ENCODE measurements around the gene UTF1. TPM values are rescaled to one million over a fixed set of nuclear protein-coding genes. Genes with fewer than 3 reads are reported as not detected.

Gene UTF1
- polyA plus RNA-seq, 6 donors from 2014 or later: 0.23 to 0.61 (median 0.27) TPM; not detected in 1

DNA sequence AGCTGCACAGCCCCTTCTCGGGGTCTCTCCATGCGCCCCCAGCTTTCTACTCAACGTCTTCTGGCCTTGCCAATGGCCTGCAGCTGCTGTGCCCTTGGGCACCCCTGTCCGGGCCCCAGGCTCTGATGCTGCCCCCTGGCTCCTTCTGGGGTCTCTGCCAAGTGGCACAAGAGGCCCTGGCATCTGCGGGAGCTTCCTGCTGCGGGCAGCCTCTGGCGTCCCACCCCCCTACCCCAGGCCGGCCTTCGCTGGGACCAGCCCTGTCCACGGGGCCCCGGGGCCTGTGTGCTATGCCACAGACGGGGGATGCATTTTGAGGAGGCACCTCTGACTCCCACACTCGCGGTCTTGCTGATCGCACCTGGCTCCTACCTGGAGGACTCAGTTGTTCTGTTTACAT lies 10.0 kb downstream of the UTF1 start:
- ATAC-seq (ENCODE audit: low read depth in 2 of 2) (no peak), DNase-seq (no peak)
- no peaks in the 10 kb centered on the region for H3K9me3 Mint-ChIP-seq
- no peaks in the 10 kb centered on the region for H3K36me3 Mint-ChIP-seq
- H3K4me3 Mint-ChIP-seq: peak overlapping the region in 1 of 8 donors; percentile 29
- H3K27me3 Mint-ChIP-seq: peaks cover 0 to 31% (median 20%) of the 10 kb centered on the region in 3 donors
- no peak overlapping the region for H3K27ac Mint-ChIP-seq
- peaks cover 21 to 67% (median 40%) of the 10 kb centered on the region in 3 donors for H3K4me1 Mint-ChIP-seq

DNA sequence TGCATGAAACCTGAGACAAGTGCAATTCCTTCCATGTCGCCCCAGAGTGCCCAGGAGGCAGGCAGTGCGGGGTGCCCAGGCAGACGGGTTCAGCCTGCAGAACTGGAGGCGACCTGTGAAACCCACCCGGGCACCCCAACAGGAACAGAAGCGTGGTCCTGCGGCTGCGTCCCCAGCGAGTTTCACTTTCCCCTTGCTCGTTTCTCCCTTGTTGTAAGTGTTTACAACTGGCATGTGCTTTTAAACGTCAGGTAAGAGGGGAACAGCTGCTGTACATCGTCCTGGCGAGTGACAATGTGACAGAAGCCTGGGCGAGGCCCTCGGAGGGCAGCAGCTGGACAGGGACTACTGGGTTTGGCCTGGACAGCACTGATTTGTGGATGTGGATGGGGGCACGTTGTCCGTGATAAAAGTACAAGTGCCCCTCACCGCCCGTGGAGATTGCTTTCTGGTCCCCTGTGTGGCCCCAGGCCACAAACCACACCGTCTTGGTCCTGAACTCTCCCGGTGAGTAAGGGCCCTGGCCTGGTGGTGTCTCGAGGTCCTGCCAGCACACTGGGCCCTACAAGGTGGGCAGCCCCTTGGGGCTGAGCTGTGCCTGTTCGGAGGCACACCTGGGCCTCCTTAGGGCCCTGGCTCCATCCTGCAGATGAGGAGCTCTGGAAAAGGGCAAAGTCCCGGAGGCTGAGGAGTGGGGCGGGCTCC lies 11.6 kb downstream of the UTF1 start:
- Mint-ChIP-seq H3K27me3 (peaks cover 0 to 21% (median 15%) of the 10 kb centered on the region in 3 donors), H3K4me3 (peak overlapping the region; percentile 80 to 96 (median 89)), H3K36me3 (no peaks in the 10 kb centered on the region), H3K4me1 (peaks cover 15 to 57% (median 35%) of the 10 kb centered on the region in 3 donors), H3K9me3 (no peaks in the 10 kb centered on the region), H3K27ac (peak overlapping the region; percentile 66 to 95 (median 87))
- ATAC-seq (ENCODE audit: low read depth in 2 of 2) (peak; percentile 62 to 64), DNase-seq (peak; percentile 55)

- Mint-ChIP-seq H3K27me3 (peaks cover 7 to 25% (median 15%) of the 10 kb centered on the region in 3 donors), H3K4me1 (peaks cover 18 to 59% (median 40%) of the 10 kb centered on the region in 3 donors), H3K27ac (peak overlapping the region in 2 of 6 donors; percentile 45 to 73), H3K4me3 (peak overlapping the region; percentile 24 to 89 (median 76)), H3K36me3 (no peaks in the 10 kb centered on the region), H3K9me3 (no peaks in the 10 kb centered on the region)
- no peak for DNase-seq
- no peak for ATAC-seq (ENCODE audit: low read depth in 2 of 2)
Observed at GRCh38 chr10:133242611-133243356, 12.8 kb downstream of the UTF1 start.

DNA sequence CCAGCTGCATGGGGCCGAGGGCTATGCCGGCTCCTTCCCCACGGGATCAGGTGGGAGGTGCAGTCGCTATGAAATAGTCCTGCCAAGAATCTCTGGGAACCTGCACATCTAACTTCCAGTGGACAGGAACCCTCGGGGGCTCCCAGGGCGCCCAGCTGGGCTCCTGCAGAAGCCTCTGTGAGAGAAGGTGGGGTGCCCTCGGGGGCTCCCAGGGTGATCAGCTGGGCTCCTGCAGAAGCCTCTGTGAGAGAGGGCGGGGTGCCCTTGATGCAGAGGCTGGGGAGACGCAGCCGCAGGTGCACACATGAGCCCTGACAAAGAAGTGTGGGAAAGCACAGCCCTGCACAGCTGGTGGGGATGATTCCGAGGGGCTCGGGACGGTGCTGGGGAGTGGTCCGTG lies 13.6 kb downstream of the UTF1 start:
- Mint-ChIP-seq H3K36me3 (no peaks in the 10 kb centered on the region), H3K9me3 (no peaks in the 10 kb centered on the region), H3K4me1 (peaks cover 18 to 57% (median 40%) of the 10 kb centered on the region in 3 donors), H3K27ac (no peak overlapping the region), H3K27me3 (peaks cover 8 to 21% (median 13%) of the 10 kb centered on the region in 3 donors), H3K4me3 (no peak overlapping the region)
- ATAC-seq (ENCODE audit: low read depth in 2 of 2): no peak
- no peak for DNase-seq

- DNase-seq (no peak), ATAC-seq (ENCODE audit: low read depth in 2 of 2) (no peak)
- no peak overlapping the region for H3K4me3 Mint-ChIP-seq
- peaks cover 28 to 47% (median 32%) of the 10 kb centered on the region in 3 donors for H3K4me1 Mint-ChIP-seq
- peak overlapping the region in 1 of 6 donors; percentile 65 for H3K27ac Mint-ChIP-seq
- H3K27me3 Mint-ChIP-seq: peaks cover 15 to 28% (median 21%) of the 10 kb centered on the region in 3 donors
- H3K36me3 Mint-ChIP-seq: peaks cover 0 to 8% of the 10 kb centered on the region in 2 donors
- H3K9me3 Mint-ChIP-seq: peaks cover 0 to 2% (median 0%) of the 10 kb centered on the region in 7 donors
Observed at GRCh38 chr10:133245439-133246235, 15.6 kb downstream of the UTF1 start.

DNA sequence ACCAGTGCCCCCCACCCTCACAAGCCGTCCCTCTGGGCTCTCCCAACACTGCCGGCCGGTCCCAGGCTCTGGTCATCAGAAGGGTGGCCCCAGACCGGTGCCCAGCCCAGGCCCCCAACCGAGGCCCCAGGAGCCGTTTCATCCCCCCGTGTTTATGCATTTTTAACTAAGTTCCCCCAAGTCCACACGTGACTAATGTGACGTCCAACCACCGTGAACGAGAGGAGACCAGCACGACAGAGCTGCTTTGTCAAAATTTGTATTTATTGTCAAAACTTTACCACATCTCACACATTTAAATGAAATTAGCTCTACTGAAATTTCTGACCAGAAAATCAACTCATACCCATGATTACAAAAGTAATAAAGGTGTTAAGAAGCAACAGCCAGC lies 16.2 kb downstream of the UTF1 start:
- H3K36me3 Mint-ChIP-seq: peaks cover 0 to 9% of the 10 kb centered on the region in 2 donors
- ATAC-seq (ENCODE audit: low read depth in 2 of 2): no peak
- no peak for DNase-seq
- H3K4me1 Mint-ChIP-seq: peaks cover 24 to 41% (median 26%) of the 10 kb centered on the region in 3 donors
- H3K27ac Mint-ChIP-seq: peak overlapping the region in 2 of 6 donors; percentile 15 to 58
- H3K4me3 Mint-ChIP-seq: no peak overlapping the region
- H3K9me3 Mint-ChIP-seq: peaks cover 0 to 2% (median 0%) of the 10 kb centered on the region in 7 donors
- H3K27me3 Mint-ChIP-seq: peaks cover 12 to 31% (median 22%) of the 10 kb centered on the region in 3 donors

- peaks cover 0 to 9% of the 10 kb centered on the region in 2 donors for H3K36me3 Mint-ChIP-seq
- peak overlapping the region in 1 of 6 donors; percentile 56 for H3K27ac Mint-ChIP-seq
- ATAC-seq (ENCODE audit: low read depth in 2 of 2) (no peak), DNase-seq (no peak)
- H3K9me3 Mint-ChIP-seq: peaks cover 0 to 2% (median 0%) of the 10 kb centered on the region in 7 donors
- H3K27me3 Mint-ChIP-seq: peaks cover 12 to 31% (median 22%) of the 10 kb centered on the region in 3 donors
- no peak overlapping the region for H3K4me3 Mint-ChIP-seq
- peaks cover 10 to 26% (median 20%) of the 10 kb centered on the region in 3 donors for H3K4me1 Mint-ChIP-seq
Observed at GRCh38 chr10:133247681-133248333, 17.8 kb downstream of the UTF1 start.

DNA sequence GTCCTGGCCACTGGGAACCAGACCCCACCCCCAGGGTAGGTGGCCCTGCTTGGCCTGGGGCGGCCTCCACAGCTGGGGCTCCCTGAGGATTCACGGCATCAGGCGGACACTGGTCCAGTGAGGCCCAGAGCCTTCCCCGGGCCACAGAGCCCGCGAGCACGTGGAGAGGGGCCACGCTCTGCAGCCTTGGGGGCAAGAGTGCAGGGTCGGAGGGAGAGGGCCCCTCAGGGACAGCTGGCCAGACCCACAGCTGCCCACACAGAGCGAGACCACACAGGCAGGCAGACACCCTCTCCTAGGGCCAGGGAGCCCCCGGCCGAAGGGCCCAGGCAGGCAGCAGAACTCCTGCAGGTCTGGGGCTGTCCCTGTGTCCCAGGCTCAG lies 18.3 kb downstream of the UTF1 start:
- H3K4me1 Mint-ChIP-seq: peaks cover 7 to 21% (median 15%) of the 10 kb centered on the region in 3 donors
- H3K36me3 Mint-ChIP-seq: peaks cover 0 to 9% of the 10 kb centered on the region in 2 donors
- H3K27ac Mint-ChIP-seq: no peak overlapping the region
- no peak overlapping the region for H3K4me3 Mint-ChIP-seq
- peaks cover 0 to 2% (median 0%) of the 10 kb centered on the region in 7 donors for H3K9me3 Mint-ChIP-seq
- DNase-seq (no peak), ATAC-seq (ENCODE audit: low read depth in 2 of 2) (no peak)
- H3K27me3 Mint-ChIP-seq: peaks cover 8 to 31% (median 22%) of the 10 kb centered on the region in 3 donors

GRCh38 chr10:133249094-133249780 lies 19.2 kb downstream of the UTF1 start:
- Mint-ChIP-seq H3K27ac (peak overlapping the region in 2 of 6 donors; percentile 3 to 84), H3K9me3 (peaks cover 0 to 2% (median 0%) of the 10 kb centered on the region in 7 donors), H3K36me3 (peaks cover 0 to 9% of the 10 kb centered on the region in 2 donors), H3K4me3 (peak overlapping the region in 1 of 8 donors; percentile 56), H3K4me1 (peaks cover 7 to 17% (median 15%) of the 10 kb centered on the region in 3 donors), H3K27me3 (peaks cover 8 to 31% (median 22%) of the 10 kb centered on the region in 3 donors)
- no peak for ATAC-seq (ENCODE audit: low read depth in 2 of 2)
- DNase-seq: no peak

DNA sequence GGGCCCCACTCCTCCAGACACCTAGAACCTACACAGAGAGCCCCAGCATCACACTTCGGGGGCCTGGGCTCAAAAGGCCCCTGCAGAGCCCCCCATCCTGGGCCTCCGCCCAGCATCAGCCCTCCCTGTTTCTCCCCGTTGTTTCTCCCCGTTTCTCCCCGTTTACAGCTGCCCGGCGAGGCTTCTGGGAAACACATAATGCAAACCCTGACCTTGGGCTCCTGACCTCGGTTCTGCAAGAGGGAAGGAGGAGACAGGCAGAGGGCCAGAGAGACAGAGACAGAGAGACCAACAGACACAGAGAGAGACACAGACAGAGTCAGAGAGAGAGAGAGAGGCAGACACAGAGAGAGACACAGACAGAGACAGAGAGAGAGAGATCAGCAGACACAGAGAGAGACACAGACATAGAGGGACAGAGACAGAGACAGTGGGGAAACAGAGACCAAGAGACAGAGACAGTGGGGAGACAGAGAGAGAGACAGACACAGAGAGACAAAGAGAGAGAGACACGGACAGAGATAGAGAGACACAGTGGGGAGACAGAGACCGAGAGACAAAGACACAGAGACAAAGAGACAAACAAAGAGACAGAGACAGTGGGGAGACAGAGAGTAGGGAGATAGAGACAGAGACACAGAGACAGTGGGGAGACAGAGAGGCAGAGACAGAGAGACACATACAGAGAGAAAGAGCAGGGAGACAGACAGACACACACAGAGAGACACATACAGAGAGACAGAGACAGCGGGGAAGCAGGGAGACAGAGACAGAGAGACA lies 20.1 kb downstream of the UTF1 start:
- H3K36me3 Mint-ChIP-seq: peaks cover 0 to 9% of the 10 kb centered on the region in 2 donors
- peaks cover 0 to 2% (median 0%) of the 10 kb centered on the region in 7 donors for H3K9me3 Mint-ChIP-seq
- DNase-seq: no peak
- no peak for ATAC-seq (ENCODE audit: low read depth in 2 of 2)
- peak overlapping the region in 3 of 6 donors; percentile 13 to 69 (median 14) for H3K27ac Mint-ChIP-seq
- peaks cover 7 to 19% (median 17%) of the 10 kb centered on the region in 3 donors for H3K4me1 Mint-ChIP-seq
- H3K27me3 Mint-ChIP-seq: peaks cover 13 to 31% (median 22%) of the 10 kb centered on the region in 3 donors
- H3K4me3 Mint-ChIP-seq: no peak overlapping the region

GRCh38 chr10:133251388-133252222 lies 21.6 kb downstream of the UTF1 start:
- Mint-ChIP-seq H3K36me3 (peaks cover 0 to 9% of the 10 kb centered on the region in 2 donors), H3K27me3 (peaks cover 13 to 31% (median 22%) of the 10 kb centered on the region in 3 donors), H3K4me1 (peaks cover 7 to 19% (median 17%) of the 10 kb centered on the region in 3 donors), H3K27ac (peak overlapping the region in 1 of 6 donors; percentile 78), H3K4me3 (peak overlapping the region in 1 of 8 donors; percentile 56), H3K9me3 (peaks cover 0 to 2% (median 0%) of the 10 kb centered on the region in 7 donors)
- DNase-seq (no peak), ATAC-seq (ENCODE audit: low read depth in 2 of 2) (no peak)

All from naive B cell (primary cell).